ENCODE results near the gene ARAP3. TPM values are rescaled to one million over a fixed set of nuclear protein-coding genes. Genes with fewer than 3 reads are reported as not detected.
A peak's percentile ranks its signal among the peaks of the same experiment; 100 is the strongest.

Gene ARAP3
- total RNA-seq, 1 experiment from 2014 or later, result 15.1 TPM

- Histone ChIP-seq H3K27me3 (ENCODE audit: insufficient read depth, low read length) (no peaks in the 10 kb centered on the region), H3K36me3 (ENCODE audit: control insufficient read depth in 1 of 2, insufficient read depth in 2 of 2, low read length in 2 of 2) (peaks cover 11 to 26% of the 10 kb centered on the region in 2 experiments; a peak in 3 of 4 replicates), H3K9me3 (ENCODE audit: control insufficient read depth in 1 of 2, insufficient read depth in 1 of 2, low read depth in 1 of 2, low read length in 2 of 2) (no peaks in the 10 kb centered on the region), H3K4me2 (ENCODE audit: low read length) (peak within 1 kb of the TSS; percentile 79), H3K9ac (ENCODE audit: low read length) (peak within 1 kb of the TSS; percentile 96), H2AFZ (ENCODE audit: low read depth, low read length, poor library complexity, severe bottlenecking) (no peak within 1 kb of the TSS), H3K27ac (ENCODE audit: low read depth, low read length) (peak within 1 kb of the TSS; percentile 87), H4K20me1 (ENCODE audit: insufficient read depth) (peaks cover 20% of the 10 kb centered on the region; the same call in 1 of the 2 replicates), H3K4me3 (replicated peaks in 1 of 2; ENCODE audit: low read depth in 1 of 2, low read length in 2 of 2) (peak within 1 kb of the TSS; percentile 68 to 85), H3K9me2 (ENCODE audit: insufficient read depth) (no peaks in the 10 kb centered on the region), H3K79me2 (ENCODE audit: insufficient read depth, low read length) (peaks cover 45% of the 10 kb centered on the region), H3K4me1 (ENCODE audit: control insufficient read depth in 1 of 2, insufficient read depth in 2 of 2, low read length in 2 of 2) (peaks cover 6 to 25% of the 10 kb centered on the region in 2 experiments)
- DNase-seq (ENCODE audit: low read depth, low spot score) (peak; percentile 93), ATAC-seq (peak; percentile 94)
- ChIA-PET RAD21 (ENCODE audit: low non-redundant PET in 1 of 2, low total read pairs in 2 of 2, uncharacterized antibody in 2 of 2, unreplicated experiment in 2 of 2) (interaction anchor here (0.7 to 1.5 kb wide), 5 partner anchors 18 to 27 kb away, joined by 3 to 5 read pairs (median 4); partner anchors contain the start of genes RELL2 (in 2 of the 2) and HDAC3 (in 1 of the 2)), POLR2A (interaction anchor here (0.8 to 1.6 kb wide), 4 partner anchors 15 to 654 kb away, joined by 3 to 14 read pairs (median 4); partner anchors contain the start of genes HDAC3 and RELL2), CTCF (interaction anchor here (0.8 to 2.7 kb wide), 13 partner anchors 9 to 395 kb away, joined by 3 to 72 read pairs (median 4); partner anchors contain the start of genes FCHSD1, HDAC3, PCDHB14 and RELL2)
- intact Hi-C loops (cut with micrococcal nuclease), result loop anchor here (1.0 to 5.0 kb wide), 3 partner anchors 17 to 1442 kb away; partner anchors contain the start of genes CYSTM1, HDAC3 and RELL2
- no TSS peak for BruUV-seq (replicated peaks)
- TF ChIP-seq SP1 (IDR thresholded peaks at IDR 0.05; ENCODE audit: low read depth), result peak; percentile 94
- peak; percentile 81 for TF ChIP-seq SIN3A (IDR thresholded peaks at IDR 0.05; ENCODE audit: low read depth)
- peak; percentile 80 for TF ChIP-seq RAD21 (IDR thresholded peaks at IDR 0.05; ENCODE audit: low read depth)
- TF ChIP-seq POLR2A (IDR thresholded peaks at IDR 0.05; ENCODE audit: borderline replicate concordance, extremely low read depth, insufficient read depth, insufficient read length), result peak; percentile 64
- TF ChIP-seq, protein P1, sequence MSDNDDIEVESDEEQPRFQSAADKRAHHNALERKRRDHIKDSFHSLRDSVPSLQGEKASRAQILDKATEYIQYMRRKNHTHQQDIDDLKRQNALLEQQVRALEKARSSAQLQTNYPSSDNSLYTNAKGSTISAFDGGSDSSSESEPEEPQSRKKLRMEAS (IDR thresholded peaks at IDR 0.05), result peak; percentile 99
- TF ChIP-seq FOSL1 (IDR thresholded peaks at IDR 0.05; ENCODE audit: low read depth), result no peak
- peak; percentile 77 for TF ChIP-seq CBX3 (IDR thresholded peaks at IDR 0.05; ENCODE audit: low read depth)
- TF ChIP-seq POLR2AphosphoS5 (IDR thresholded peaks at IDR 0.05; ENCODE audit: low read depth, low read length), result peak; percentile 86
- TF ChIP-seq YY1 (IDR thresholded peaks at IDR 0.05; ENCODE audit: extremely low read depth, insufficient replicate concordance, low read depth, low read length), result peak; percentile 67
- TF ChIP-seq ATF3 (IDR thresholded peaks at IDR 0.05), result no peak
- TF ChIP-seq CEBPB (IDR thresholded peaks at IDR 0.05; ENCODE audit: low read depth), result no peak; the same call in 1 of the 2 replicates
- TF ChIP-seq ELF1 (IDR thresholded peaks at IDR 0.05; ENCODE audit: borderline replicate concordance, low read depth), result peak; percentile 96
- no peak for TF ChIP-seq EZH2phosphoT487 (IDR thresholded peaks at IDR 0.05; ENCODE audit: borderline replicate concordance)
- TF ChIP-seq, protein P2, sequence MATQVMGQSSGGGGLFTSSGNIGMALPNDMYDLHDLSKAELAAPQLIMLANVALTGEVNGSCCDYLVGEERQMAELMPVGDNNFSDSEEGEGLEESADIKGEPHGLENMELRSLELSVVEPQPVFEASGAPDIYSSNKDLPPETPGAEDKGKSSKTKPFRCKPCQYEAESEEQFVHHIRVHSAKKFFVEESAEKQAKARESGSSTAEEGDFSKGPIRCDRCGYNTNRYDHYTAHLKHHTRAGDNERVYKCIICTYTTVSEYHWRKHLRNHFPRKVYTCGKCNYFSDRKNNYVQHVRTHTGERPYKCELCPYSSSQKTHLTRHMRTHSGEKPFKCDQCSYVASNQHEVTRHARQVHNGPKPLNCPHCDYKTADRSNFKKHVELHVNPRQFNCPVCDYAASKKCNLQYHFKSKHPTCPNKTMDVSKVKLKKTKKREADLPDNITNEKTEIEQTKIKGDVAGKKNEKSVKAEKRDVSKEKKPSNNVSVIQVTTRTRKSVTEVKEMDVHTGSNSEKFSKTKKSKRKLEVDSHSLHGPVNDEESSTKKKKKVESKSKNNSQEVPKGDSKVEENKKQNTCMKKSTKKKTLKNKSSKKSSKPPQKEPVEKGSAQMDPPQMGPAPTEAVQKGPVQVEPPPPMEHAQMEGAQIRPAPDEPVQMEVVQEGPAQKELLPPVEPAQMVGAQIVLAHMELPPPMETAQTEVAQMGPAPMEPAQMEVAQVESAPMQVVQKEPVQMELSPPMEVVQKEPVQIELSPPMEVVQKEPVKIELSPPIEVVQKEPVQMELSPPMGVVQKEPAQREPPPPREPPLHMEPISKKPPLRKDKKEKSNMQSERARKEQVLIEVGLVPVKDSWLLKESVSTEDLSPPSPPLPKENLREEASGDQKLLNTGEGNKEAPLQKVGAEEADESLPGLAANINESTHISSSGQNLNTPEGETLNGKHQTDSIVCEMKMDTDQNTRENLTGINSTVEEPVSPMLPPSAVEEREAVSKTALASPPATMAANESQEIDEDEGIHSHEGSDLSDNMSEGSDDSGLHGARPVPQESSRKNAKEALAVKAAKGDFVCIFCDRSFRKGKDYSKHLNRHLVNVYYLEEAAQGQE (IDR thresholded peaks at IDR 0.05; ENCODE audit: low read depth), result no peak
- peak; percentile 68 for TF ChIP-seq TCF7L2 (IDR thresholded peaks at IDR 0.05; ENCODE audit: borderline replicate concordance, extremely low read depth, insufficient read depth, insufficient read length)
- peak; percentile 76 for TF ChIP-seq ZBTB33 (IDR thresholded peaks at IDR 0.05; ENCODE audit: extremely low read depth, insufficient replicate concordance, low read length)
- TF ChIP-seq ZNF274 (IDR thresholded peaks at IDR 0.05; ENCODE audit: low read depth, low read length), result no peak
- TF ChIP-seq ZFX (IDR thresholded peaks at IDR 0.05), result no peak
- TF ChIP-seq JUND (IDR thresholded peaks at IDR 0.05), result peak; percentile 82
These were observed 63.1 kb downstream of the ARAP3 start, which contains the start of gene DIAPH1 for GRCh38 chr5:141618804-141619554. TSS of gene DIAPH1 (minus strand) at chr5:141619000. CDS start at chr5:141618914, 86 bp downstream.
